Erythroblast (primary cell): ENCODE data around the gene COX6B2.

Experiments
- GATA1 ChIP-seq: IDR thresholded peaks from 2 replicates; pipeline ENCODE4 v1.6.1; 2011; ENCODE audit warnings: low read depth, mild to moderate bottlenecking, control low read depth, low read length, moderate library complexity
- POLR2A ChIP-seq: IDR thresholded peaks from 2 replicates; pipeline ENCODE4 v1.6.1; 2011; ENCODE audit warnings: mild to moderate bottlenecking, low read length

- no peak for TF ChIP-seq POLR2A
- TF ChIP-seq GATA1: no peak
Measured at GRCh38 chr19:55360902-55361301, 6.4 kb upstream of the COX6B2 start.
